B cell (primary cell): ENCODE measurements around the gene PCSK1N. TPM values are rescaled to one million over a fixed set of nuclear protein-coding genes. Genes with fewer than 3 reads are reported as not detected.

Experiments used
- ATAC-seq: fragments of 200-7000 bp; cut with Tn5 transposase; one replicate; pipeline ENCODE4 v1.10.0; 2021; ENCODE audit warnings: low read depth, mild to moderate bottlenecking, moderate number of reproducible peaks, moderate library complexity
- CTCF ChIA-PET: fragments of 350-600 bp; sonication (Branson Sonifier 250); formaldehyde crosslinking; loops from one replicate; lab custom pipeline; 2021; ENCODE audit warnings: antibody characterized with exemption, inconsistent platforms; lab: Charles Lee
- POLR2A ChIA-PET: fragments of 350-600 bp; sonication (Branson Sonifier 250); formaldehyde crosslinking; loops from one replicate; lab custom pipeline; 2021; ENCODE audit warnings: antibody characterized with exemption; lab: Charles Lee
- DNase-seq: peaks from one replicate; pipeline ENCODE4 v3.0.0; 2013
- H2AFZ ChIP-seq: 2 replicates; pipeline ENCODE4 v1.6.1; 2012; ENCODE audit warnings: mild to moderate bottlenecking, low read depth, low read length; ENCODE audit not compliant: insufficient read depth, poor library complexity, severe bottlenecking
- H3K27ac ChIP-seq, 2 donors: 1 replicate in 1 of 2; 2 replicates in 1 of 2; pipeline ENCODE4 v1.5.1; 2012 to 2013; ENCODE audit warnings: low read length in 2 of 2, mild to moderate bottlenecking in 2 of 2, moderate library complexity in 1 of 2
- H3K27me3 ChIP-seq, 4 experiments: fragments of 200-600 bp in 1 of 4; sonication (generic) in 1 of 4; replicated peaks in 1 of 4; 1 replicate in 2 of 4; 2 replicates in 2 of 4; pipeline versions ENCODE4 v1.6.1 to v1.7.0; 2013 to 2016; ENCODE audit warnings: low read length in 3 of 4, mild to moderate bottlenecking in 2 of 4, mixed read lengths in 1 of 4, moderate library complexity in 1 of 4; ENCODE audit not compliant: insufficient read depth in 4 of 4, control insufficient read depth in 3 of 4; ENCODE audit errors: control extremely low read depth in 1 of 4
- H3K36me3 ChIP-seq, 2 experiments: replicated peaks in 1 of 2; 1 replicate in 1 of 2; 2 replicates in 1 of 2; pipeline versions ENCODE4 v1.6.1 to v1.7.1; 2013; ENCODE audit warnings: low read length in 1 of 2; ENCODE audit not compliant: insufficient read depth in 2 of 2, control insufficient read depth in 1 of 2; ENCODE audit errors: control extremely low read depth in 1 of 2, extremely low read depth in 1 of 2
- H3K4me1 ChIP-seq, 2 donors: fragments of 200-600 bp in 1 of 2; sonication (generic) in 1 of 2; 1 replicate in 1 of 2; 2 replicates in 1 of 2; pipeline versions ENCODE4 v1.5.1 to v1.6.1; 2013 to 2017; ENCODE audit warnings: low read length in 2 of 2; ENCODE audit not compliant: control insufficient read depth in 2 of 2, insufficient read depth in 2 of 2
- H3K4me2 ChIP-seq: replicated peaks from 2 replicates; pipeline ENCODE3; 2012; ENCODE audit warnings: mild to moderate bottlenecking, low read depth, low read length; ENCODE audit not compliant: poor library complexity, severe bottlenecking
- H3K4me3 ChIP-seq, 5 experiments: fragments of 200-600 bp in 1 of 5; sonication (generic) in 1 of 5; 1 replicate in 3 of 5; 2 replicates in 2 of 5; pipeline versions ENCODE4 v1.5.1 to v1.7.0; 2011 to 2016; ENCODE audit warnings: low read length in 4 of 5, mild to moderate bottlenecking in 4 of 5, low read depth in 2 of 5, control low read depth in 1 of 5, moderate library complexity in 1 of 5; ENCODE audit not compliant: insufficient read depth in 1 of 5; ENCODE audit errors: control extremely low read depth in 1 of 5, extremely low read depth in 1 of 5
- H3K79me2 ChIP-seq: fragments of 200-600 bp; sonication (generic); one replicate; pipeline ENCODE4 v1.6.0; 2016; ENCODE audit warnings: low read length; ENCODE audit not compliant: control insufficient read depth, insufficient read depth
- H3K9ac ChIP-seq: fragments of 200-600 bp; sonication (generic); 2 replicates; pipeline ENCODE4 v1.6.1; 2017; ENCODE audit warnings: mild to moderate bottlenecking, low read length, moderate library complexity
- H3K9me3 ChIP-seq, 3 donors: one replicate each; pipeline versions ENCODE4 v1.6.1 to v1.7.1; 2013; ENCODE audit warnings: low read length in 2 of 3; ENCODE audit not compliant: control insufficient read depth in 2 of 3, insufficient read depth in 1 of 3; ENCODE audit errors: control extremely low read depth in 1 of 3
- H4K20me1 ChIP-seq: 2 replicates; pipeline ENCODE4 v1.6.0; 2012; ENCODE audit warnings: mild to moderate bottlenecking, low read length; ENCODE audit not compliant: insufficient read depth, control insufficient read depth, poor library complexity, severe bottlenecking
- H3K27ac Mint-ChIP-seq: one replicate; pipeline ENCODE4 v1.8.0; 2021; ENCODE audit warnings: mixed read lengths
- H3K27me3 Mint-ChIP-seq: one replicate; pipeline ENCODE4 v1.8.0; 2021; ENCODE audit warnings: mixed read lengths
- H3K4me1 Mint-ChIP-seq: one replicate; pipeline ENCODE4 v1.8.0; 2021; ENCODE audit warnings: mixed read lengths
- H3K4me3 Mint-ChIP-seq: one replicate; pipeline ENCODE4 v1.8.0; 2021; ENCODE audit warnings: mixed read lengths
- H3K9me3 Mint-ChIP-seq: one replicate; pipeline ENCODE4 v1.8.0; 2022; ENCODE audit warnings: mixed read lengths; ENCODE audit not compliant: insufficient read depth
- EZH2 ChIP-seq: IDR thresholded peaks from 2 replicates; pipeline ENCODE4 v1.6.1; 2012; ENCODE audit warnings: borderline replicate concordance, low read depth, mild to moderate bottlenecking, moderate library complexity, low read length; ENCODE audit not compliant: insufficient read depth, poor library complexity, severe bottlenecking
- WGBS: methylation state at CpG from one replicate; pipeline ENCODE4 v1.1.5; 2013; ENCODE audit warnings: missing lambda C conversion rate; ENCODE audit not compliant: insufficient coverage; 5-methylcytosine and 5-hydroxymethylcytosine counted together
- intact Hi-C: fragments of 100-400 bp; cut with micrococcal nuclease; formaldehyde crosslinking; loops from one replicate; pipeline ENCODE4 v1.10.0; 2022
- polyA plus RNA-seq: library from polyadenylated mRNA; depleted of rRNA; stranded (reverse); fragments of >200 nt; gene quantifications from 2 replicates; pipeline ENCODE4 v1.2.3, GENCODE V29; 2012
- total RNA-seq, 2 donors: library from RNA; stranded (reverse); fragments of 120-200 nt in 1 of 2; gene quantifications; 1 replicate in 1 of 2; 2 replicates in 1 of 2; pipeline versions ENCODE4 v1.2.3 to v1.2.4, GENCODE V29; 2013 to 2022
- TF ChIP-seq, protein P1 (sequence below): fragments of 200-600 bp; IDR thresholded peaks from one replicate; pipeline ENCODE4 v1.8.0; 2022; ENCODE audit warnings: antibody characterized with exemption, mild to moderate bottlenecking

Gene PCSK1N
- total and polyA plus RNA-seq, 2 donors (not counting 1 experiment from before 2014, with no cell fraction given), result 0.09 TPM; not detected in 1

GRCh38 chrX:48833542-48834138 is 1.8 kb downstream of the PCSK1N start:
- no peak overlapping the region for H3K27ac Mint-ChIP-seq

DNA sequence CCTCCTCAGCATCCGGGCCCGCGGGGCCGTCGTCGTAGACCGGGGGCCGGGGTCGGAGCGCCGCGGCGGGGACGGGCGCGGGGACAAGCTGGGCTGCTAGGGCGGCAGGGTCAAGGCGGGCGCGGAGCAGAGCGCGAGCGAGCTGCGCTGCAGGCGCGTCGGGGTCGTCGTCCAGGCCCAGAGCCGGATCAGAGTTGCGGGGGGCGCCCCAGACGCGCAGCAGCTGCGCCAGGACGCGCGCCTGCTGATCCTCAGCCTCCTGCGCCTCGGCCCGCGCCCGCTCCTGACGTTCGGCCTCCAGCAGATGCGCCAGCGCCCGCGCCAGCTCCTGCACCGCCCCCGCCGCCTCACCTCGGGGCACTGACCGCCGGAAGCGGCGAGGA is 3.5 kb downstream of the PCSK1N start:
- H3K79me2 ChIP-seq, result no peaks in the 10 kb centered on the region
- no peak overlapping the region for H3K4me3 ChIP-seq
- H3K4me1 ChIP-seq, result peaks cover 8 to 13% of the 10 kb centered on the region in 2 donors
- H3K9ac ChIP-seq, result no peak overlapping the region
- H3K27me3 ChIP-seq, result peaks cover 0 to 34% (median 7%) of the 10 kb centered on the region in 4 experiments
- WGBS, result 10% methylated on average over 53 of the region's 57 CpGs
- Mint-ChIP-seq H3K9me3 (no peaks in the 10 kb centered on the region), H3K4me1 (peaks cover 15% of the 10 kb centered on the region), H3K27ac (no peak overlapping the region), H3K27me3 (peaks cover 55% of the 10 kb centered on the region), H3K4me3 (no peak overlapping the region)
- peaks cover 0 to 5% (median 0%) of the 10 kb centered on the region in 3 donors for H3K9me3 ChIP-seq
- H2AFZ ChIP-seq, result no peak overlapping the region
- TF ChIP-seq EZH2, result no peak
- TF ChIP-seq, protein P1, sequence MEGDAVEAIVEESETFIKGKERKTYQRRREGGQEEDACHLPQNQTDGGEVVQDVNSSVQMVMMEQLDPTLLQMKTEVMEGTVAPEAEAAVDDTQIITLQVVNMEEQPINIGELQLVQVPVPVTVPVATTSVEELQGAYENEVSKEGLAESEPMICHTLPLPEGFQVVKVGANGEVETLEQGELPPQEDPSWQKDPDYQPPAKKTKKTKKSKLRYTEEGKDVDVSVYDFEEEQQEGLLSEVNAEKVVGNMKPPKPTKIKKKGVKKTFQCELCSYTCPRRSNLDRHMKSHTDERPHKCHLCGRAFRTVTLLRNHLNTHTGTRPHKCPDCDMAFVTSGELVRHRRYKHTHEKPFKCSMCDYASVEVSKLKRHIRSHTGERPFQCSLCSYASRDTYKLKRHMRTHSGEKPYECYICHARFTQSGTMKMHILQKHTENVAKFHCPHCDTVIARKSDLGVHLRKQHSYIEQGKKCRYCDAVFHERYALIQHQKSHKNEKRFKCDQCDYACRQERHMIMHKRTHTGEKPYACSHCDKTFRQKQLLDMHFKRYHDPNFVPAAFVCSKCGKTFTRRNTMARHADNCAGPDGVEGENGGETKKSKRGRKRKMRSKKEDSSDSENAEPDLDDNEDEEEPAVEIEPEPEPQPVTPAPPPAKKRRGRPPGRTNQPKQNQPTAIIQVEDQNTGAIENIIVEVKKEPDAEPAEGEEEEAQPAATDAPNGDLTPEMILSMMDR, result no peak
- DNase-seq (no peak), ATAC-seq (no peak)
- no peak overlapping the region for H3K4me2 ChIP-seq
- intact Hi-C loops, result no loop called here
- no peak overlapping the region for H3K27ac ChIP-seq
- no peaks in the 10 kb centered on the region for H4K20me1 ChIP-seq
- CTCF ChIA-PET, result no interaction called here
- POLR2A ChIA-PET, result no interaction called here
- H3K36me3 ChIP-seq, result no peaks in the 10 kb centered on the region

More at GRCh38 chrX:48833542-48834138, 1.8 kb downstream of the PCSK1N start:
- peaks cover 7 to 8% of the 10 kb centered on the region in 2 donors for H3K4me1 ChIP-seq
- no peaks in the 10 kb centered on the region for H3K9me3 ChIP-seq
- ChIA-PET CTCF (no interaction called here), POLR2A (no interaction called here)
- no peak for TF ChIP-seq EZH2
- TF ChIP-seq, protein P1, result no peak
- no peak overlapping the region for H3K4me3 ChIP-seq
- peaks cover 0 to 34% (median 5%) of the 10 kb centered on the region in 4 experiments for H3K27me3 ChIP-seq
- ATAC-seq (no peak), DNase-seq (no peak)
- intact Hi-C loops, result no loop called here
- no peak overlapping the region for H3K4me2 ChIP-seq
- H3K79me2 ChIP-seq, result no peaks in the 10 kb centered on the region
- H2AFZ ChIP-seq, result no peak overlapping the region
- Mint-ChIP-seq H3K9me3 (no peaks in the 10 kb centered on the region), H3K27me3 (peaks cover 44% of the 10 kb centered on the region), H3K4me3 (no peak overlapping the region), H3K4me1 (peaks cover 10% of the 10 kb centered on the region)
- no peaks in the 10 kb centered on the region for H3K36me3 ChIP-seq
- WGBS, result 0% methylated on average over 2 of the region's 9 CpGs
- no peaks in the 10 kb centered on the region for H4K20me1 ChIP-seq
- H3K27ac ChIP-seq, result no peak overlapping the region
- H3K9ac ChIP-seq, result no peak overlapping the region
